ENCODE data around the gene TERT.

- TF ChIP-seq, protein P1, sequence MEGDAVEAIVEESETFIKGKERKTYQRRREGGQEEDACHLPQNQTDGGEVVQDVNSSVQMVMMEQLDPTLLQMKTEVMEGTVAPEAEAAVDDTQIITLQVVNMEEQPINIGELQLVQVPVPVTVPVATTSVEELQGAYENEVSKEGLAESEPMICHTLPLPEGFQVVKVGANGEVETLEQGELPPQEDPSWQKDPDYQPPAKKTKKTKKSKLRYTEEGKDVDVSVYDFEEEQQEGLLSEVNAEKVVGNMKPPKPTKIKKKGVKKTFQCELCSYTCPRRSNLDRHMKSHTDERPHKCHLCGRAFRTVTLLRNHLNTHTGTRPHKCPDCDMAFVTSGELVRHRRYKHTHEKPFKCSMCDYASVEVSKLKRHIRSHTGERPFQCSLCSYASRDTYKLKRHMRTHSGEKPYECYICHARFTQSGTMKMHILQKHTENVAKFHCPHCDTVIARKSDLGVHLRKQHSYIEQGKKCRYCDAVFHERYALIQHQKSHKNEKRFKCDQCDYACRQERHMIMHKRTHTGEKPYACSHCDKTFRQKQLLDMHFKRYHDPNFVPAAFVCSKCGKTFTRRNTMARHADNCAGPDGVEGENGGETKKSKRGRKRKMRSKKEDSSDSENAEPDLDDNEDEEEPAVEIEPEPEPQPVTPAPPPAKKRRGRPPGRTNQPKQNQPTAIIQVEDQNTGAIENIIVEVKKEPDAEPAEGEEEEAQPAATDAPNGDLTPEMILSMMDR (IDR thresholded peaks at IDR 0.05; ENCODE audit: borderline replicate concordance, extremely low read depth, low read length, poor library complexity, severe bottlenecking): no peak
- no peak for TF ChIP-seq EZH2 (IDR thresholded peaks at IDR 0.05; ENCODE audit: borderline replicate concordance, low read depth, low read length, severe bottlenecking)
These were observed 90.7 kb downstream of the TERT start for GRCh38 chr5:1203968-1204692.
